Natural killer cell (primary cell): ENCODE measurements around the gene OR2AK2. TPM values are rescaled to one million over a fixed set of nuclear protein-coding genes. Genes with fewer than 3 reads are reported as not detected.

Experiments used
- ATAC-seq, 3 donors: fragments of 150-1000 bp in 2 of 3; fragments of 200-7000 bp in 1 of 3; cut with Tn5 transposase; 1 replicate in 1 of 3; 2 replicates in 2 of 3; pipeline ENCODE4 v1.10.0; 2021; ENCODE audit warnings: mild to moderate bottlenecking in 2 of 3, moderate library complexity in 2 of 3
- DNase-seq, 2 donors: peaks; one replicate each; pipeline versions ENCODE4 v3.0.0 to v3.0.0-alpha.2; 2013 to 2021; ENCODE audit warnings: mixed read lengths in 1 of 2
- H3K27ac ChIP-seq: one replicate; pipeline ENCODE4 v1.5.1; 2013; ENCODE audit warnings: mild to moderate bottlenecking, low read length
- H3K27me3 ChIP-seq: one replicate; pipeline ENCODE4 v1.6.1; 2013; ENCODE audit warnings: low read length; ENCODE audit not compliant: control insufficient read depth, insufficient read depth
- H3K36me3 ChIP-seq: one replicate; pipeline ENCODE4 v1.6.1; 2013; ENCODE audit warnings: low read length; ENCODE audit not compliant: control insufficient read depth, insufficient read depth
- H3K4me1 ChIP-seq: one replicate; pipeline ENCODE4 v1.6.1; 2013; ENCODE audit warnings: low read length; ENCODE audit not compliant: control insufficient read depth, insufficient read depth
- H3K4me3 ChIP-seq: one replicate; pipeline ENCODE4 v1.5.1; 2013; ENCODE audit warnings: low read length
- H3K9me3 ChIP-seq: one replicate; pipeline ENCODE4 v1.6.1; 2013; ENCODE audit warnings: low read length; ENCODE audit not compliant: control insufficient read depth, insufficient read depth
- H3K27ac Mint-ChIP-seq, 2 donors: one replicate each; pipeline ENCODE4 v1.8.0; 2022; ENCODE audit warnings: mild to moderate bottlenecking in 2 of 2, mixed read lengths in 2 of 2, moderate library complexity in 1 of 2
- H3K27me3 Mint-ChIP-seq, 2 donors: one replicate each; pipeline ENCODE4 v1.8.0; 2022; ENCODE audit warnings: low read depth in 2 of 2, mixed read lengths in 2 of 2
- H3K36me3 Mint-ChIP-seq: one replicate; pipeline ENCODE4 v1.8.0; 2022; ENCODE audit warnings: mixed read lengths
- H3K4me1 Mint-ChIP-seq, 2 donors: one replicate each; pipeline ENCODE4 v1.8.0; 2022; ENCODE audit warnings: mixed read lengths in 2 of 2
- H3K4me3 Mint-ChIP-seq: one replicate; pipeline ENCODE4 v1.8.0; 2022; ENCODE audit warnings: mild to moderate bottlenecking, moderate library complexity, mixed read lengths
- H3K9me3 Mint-ChIP-seq, 2 donors: one replicate each; pipeline ENCODE4 v1.8.0; 2022; ENCODE audit warnings: mixed read lengths in 2 of 2
- CTCF ChIP-seq: fragments of 200-600 bp; IDR thresholded peaks from one replicate; pipeline ENCODE4 v1.8.0; 2022; ENCODE audit warnings: antibody characterized with exemption
- WGBS: methylation state at CpG from one replicate; pipeline ENCODE4 v1.1.7; 2013; ENCODE audit warnings: missing lambda C conversion rate; ENCODE audit not compliant: insufficient coverage; 5-methylcytosine and 5-hydroxymethylcytosine counted together
- intact Hi-C: fragments of 100-400 bp; cut with micrococcal nuclease; formaldehyde crosslinking; loops from one replicate; pipeline ENCODE4 v1.14.2; 2022
- total RNA-seq, 4 donors: library from RNA; stranded (reverse); fragments of 120-200 nt in 1 of 4; gene quantifications; one replicate each; pipeline versions ENCODE4 v1.2.3 to v1.2.4, GENCODE V29; 2013 to 2022

OR2AK2 gene
- total RNA-seq, 3 donors from 2014 or later (not counting 1 experiment from before 2014, with no cell fraction given): 0.88 TPM; not detected in 2

- no peak for DNase-seq
- Histone ChIP-seq H3K9me3 (no peaks in the 10 kb centered on the region), H3K4me3 (no peak within 1 kb of the TSS), H3K27ac (no peak within 1 kb of the TSS), H3K36me3 (no peaks in the 10 kb centered on the region), H3K4me1 (no peaks in the 10 kb centered on the region), H3K27me3 (no peaks in the 10 kb centered on the region)
- H3K9me3 Mint-ChIP-seq: no peaks in the 10 kb centered on the region
- H3K36me3 Mint-ChIP-seq: no peaks in the 10 kb centered on the region
- no peaks in the 10 kb centered on the region for H3K27me3 Mint-ChIP-seq
- intact Hi-C loops: no loop called here
- no peak for TF ChIP-seq CTCF
- no peaks in the 10 kb centered on the region for H3K4me1 Mint-ChIP-seq
- no peak within 1 kb of the TSS for H3K27ac Mint-ChIP-seq
- H3K4me3 Mint-ChIP-seq: no peak within 1 kb of the TSS
- WGBS: 96% methylated on average over 9 of the region's 9 CpGs
- peak in 1 of 3 donors; percentile 21 for ATAC-seq
These were observed 40.2 kb upstream of the OR2AK2 start, which contains the start of gene OR2AJ1 for GRCh38 chr1:247924868-247925267. Gene OR2AJ1 (plus strand): TSS chr1:247924889. CDS start chr1:247933769, 8,880 bp downstream.

GRCh38 chr1:247933989-247934388, 31.0 kb upstream of the OR2AK2 start:
- TF ChIP-seq CTCF: no peak

GRCh38 chr1:247935781-247936180, 29.3 kb upstream of the OR2AK2 start:
- H3K4me1 Mint-ChIP-seq: peaks cover 0 to 4% of the 10 kb centered on the region in 2 donors
- no peak for TF ChIP-seq CTCF
- peak overlapping the region; percentile 31 for H3K4me3 Mint-ChIP-seq
- Histone ChIP-seq H3K27me3 (no peaks in the 10 kb centered on the region), H3K9me3 (peaks cover 5% of the 10 kb centered on the region), H3K36me3 (no peaks in the 10 kb centered on the region), H3K4me1 (peaks cover 6% of the 10 kb centered on the region), H3K4me3 (no peak overlapping the region), H3K27ac (no peak overlapping the region)
- ATAC-seq: no peak
- H3K9me3 Mint-ChIP-seq: no peaks in the 10 kb centered on the region
- no peaks in the 10 kb centered on the region for H3K36me3 Mint-ChIP-seq
- H3K27me3 Mint-ChIP-seq: peaks cover 0 to 3% of the 10 kb centered on the region in 2 donors
- peak in 1 of 2 donors; percentile 2 for DNase-seq
- 93% methylated on average over 9 of the region's 9 CpGs for WGBS
- intact Hi-C loops: no loop called here
- H3K27ac Mint-ChIP-seq: no peak overlapping the region

More at GRCh38 chr1:247933989-247934388, 31.0 kb upstream of the OR2AK2 start:
- Histone ChIP-seq H3K4me3 (no peak overlapping the region), H3K9me3 (peaks cover 5% of the 10 kb centered on the region), H3K36me3 (no peaks in the 10 kb centered on the region), H3K4me1 (peaks cover 6% of the 10 kb centered on the region), H3K27ac (no peak overlapping the region), H3K27me3 (no peaks in the 10 kb centered on the region)
- H3K36me3 Mint-ChIP-seq: no peaks in the 10 kb centered on the region
- H3K4me1 Mint-ChIP-seq: peaks cover 0 to 4% of the 10 kb centered on the region in 2 donors
- intact Hi-C loops: no loop called here
- 98% methylated on average over 8 of the region's 8 CpGs for WGBS
- ATAC-seq: no peak
- H3K27me3 Mint-ChIP-seq: peaks cover 0 to 3% of the 10 kb centered on the region in 2 donors
- H3K9me3 Mint-ChIP-seq: no peaks in the 10 kb centered on the region
- H3K27ac Mint-ChIP-seq: no peak overlapping the region
- H3K4me3 Mint-ChIP-seq: no peak overlapping the region
- DNase-seq: no peak

- TF ChIP-seq CTCF: no peak
- ATAC-seq (no peak), DNase-seq (peak in 1 of 2 donors; percentile 3)
- peaks cover 0 to 3% of the 10 kb centered on the region in 2 donors for H3K27me3 Mint-ChIP-seq
- H3K9me3 ChIP-seq: peaks cover 5% of the 10 kb centered on the region
- H3K27ac Mint-ChIP-seq: no peak overlapping the region
- H3K27ac ChIP-seq: no peak overlapping the region
- no peaks in the 10 kb centered on the region for H3K36me3 Mint-ChIP-seq
- peaks cover 6% of the 10 kb centered on the region for H3K4me1 ChIP-seq
- H3K4me3 ChIP-seq: no peak overlapping the region
- peaks cover 0 to 4% of the 10 kb centered on the region in 2 donors for H3K4me1 Mint-ChIP-seq
- no peak overlapping the region for H3K4me3 Mint-ChIP-seq
- H3K9me3 Mint-ChIP-seq: no peaks in the 10 kb centered on the region
- WGBS: 97% methylated on average over 18 of the region's 18 CpGs
- no peaks in the 10 kb centered on the region for H3K27me3 ChIP-seq
- no peaks in the 10 kb centered on the region for H3K36me3 ChIP-seq
- intact Hi-C loops: no loop called here
These were observed 28.6 kb upstream of the OR2AK2 start for GRCh38 chr1:247936415-247936814.
